HepG2 (cell line): ENCODE results near the gene IRF7. TPM values are rescaled to one million over a fixed set of nuclear protein-coding genes. Genes with fewer than 3 reads are reported as not detected.

Experiments
- AGO1 ChIP-seq: fragments of 200-400 bp; formaldehyde crosslinking; IDR thresholded peaks from 2 replicates; pipeline ENCODE4 v1.6.1; 2017; ENCODE audit warnings: mild to moderate bottlenecking, low read depth, low read length, moderate library complexity; ENCODE audit not compliant: poor library complexity, severe bottlenecking
- CTCF ChIP-seq: sonication (generic); formaldehyde crosslinking; IDR thresholded peaks from 2 replicates; pipeline ENCODE4 v1.5.0; 2020; ENCODE audit warnings: mild to moderate bottlenecking, missing genetic modification reagents, moderate library complexity
- EEA1 ChIP-seq: sonication (generic); formaldehyde crosslinking; IDR thresholded peaks from 2 replicates; pipeline ENCODE4 v1.5.1; 2020; ENCODE audit warnings: mild to moderate bottlenecking, missing genetic modification reagents, borderline replicate concordance
- HOXA3 ChIP-seq: sonication (generic); formaldehyde crosslinking; IDR thresholded peaks from 2 replicates; pipeline ENCODE4 v1.5.0; 2020; ENCODE audit warnings: missing genetic modification reagents
- KAT8 ChIP-seq: IDR thresholded peaks from 2 replicates; pipeline ENCODE4 v1.6.1; 2016; ENCODE audit warnings: missing genetic modification reagents, missing compliant biosample characterization
- MAFK ChIP-seq, 2 experiments: IDR thresholded peaks in 1 of 2; conservative IDR thresholded peaks in 1 of 2; 2 replicates each; pipeline ENCODE4 v1.6.1; 2011; ENCODE audit warnings: improper control_type of control experiment in 2 of 2, low read length in 2 of 2
- SAP130 ChIP-seq: IDR thresholded peaks from 2 replicates; pipeline ENCODE4 v1.6.1; 2016; ENCODE audit warnings: low read depth
- STAG1 ChIP-seq: sonication (generic); formaldehyde crosslinking; IDR thresholded peaks from 2 replicates; pipeline ENCODE4 v1.4.0; 2020; ENCODE audit warnings: missing genetic modification reagents
- TFE3 ChIP-seq: IDR thresholded peaks from 2 replicates; pipeline ENCODE4 v1.6.1; 2016
- ZBED4 ChIP-seq: sonication (generic); formaldehyde crosslinking; IDR thresholded peaks from 2 replicates; pipeline ENCODE4 v1.4.0; 2020; ENCODE audit warnings: missing genetic modification reagents, borderline replicate concordance
- ZFY ChIP-seq: sonication (generic); formaldehyde crosslinking; IDR thresholded peaks from 2 replicates; pipeline ENCODE4 v1.4.0; 2020; ENCODE audit warnings: missing genetic modification reagents
- ZNF124 ChIP-seq: sonication (generic); formaldehyde crosslinking; IDR thresholded peaks from 2 replicates; pipeline ENCODE4 v1.4.0; 2020; ENCODE audit warnings: missing genetic modification reagents
- ZNF414 ChIP-seq: sonication (generic); formaldehyde crosslinking; IDR thresholded peaks from 2 replicates; pipeline ENCODE4 v1.5.0; 2020; ENCODE audit warnings: missing genetic modification reagents
- ZNF570 ChIP-seq: sonication (generic); formaldehyde crosslinking; IDR thresholded peaks from 2 replicates; pipeline ENCODE4 v1.4.0; 2020; ENCODE audit warnings: mild to moderate bottlenecking, missing genetic modification reagents, borderline replicate concordance
- ZNF574 ChIP-seq: sonication (generic); formaldehyde crosslinking; IDR thresholded peaks from 2 replicates; pipeline ENCODE4 v1.4.0; 2020; ENCODE audit warnings: missing genetic modification reagents
- ZNF598 ChIP-seq: sonication (generic); formaldehyde crosslinking; IDR thresholded peaks from 2 replicates; pipeline ENCODE4 v1.5.1; 2020; ENCODE audit warnings: mild to moderate bottlenecking, missing genetic modification reagents, borderline replicate concordance
- ZNF660 ChIP-seq: sonication (generic); formaldehyde crosslinking; IDR thresholded peaks from 2 replicates; pipeline ENCODE4 v1.5.1; 2020; ENCODE audit warnings: mild to moderate bottlenecking, low read depth, missing genetic modification reagents, borderline replicate concordance
- ZNF724P ChIP-seq: sonication (generic); formaldehyde crosslinking; IDR thresholded peaks from 2 replicates; pipeline ENCODE4 v1.8.0; 2022; ENCODE audit warnings: missing genetic modification reagents, borderline replicate concordance
- polyA plus RNA-seq, 8 experiments: library from polyadenylated mRNA; depleted of rRNA in 3 of 8; stranded (reverse) in 7 of 8; unstranded in 1 of 8; fragments of >200 nt; fragmentation: Illumina TruSeq in 4 of 8; extraction: Trizol in 4 of 8; gene quantifications; 2 replicates each; pipeline versions ENCODE4 v1.2.1 to v1.2.3, GENCODE V29; 2011 to 2016; ENCODE audit warnings: low read depth in 4 of 8, missing spikeins in 1 of 8, mixed read lengths in 1 of 8; ENCODE audit not compliant: insufficient read depth in 1 of 8
- total RNA-seq, 5 experiments: library from RNA; depleted of rRNA; stranded (reverse); fragments of >200 nt; fragmentation: Illumina TruSeq; extraction: Trizol; gene quantifications; 2 replicates each; pipeline ENCODE4 v1.2.3, GENCODE V29; 2016; ENCODE audit warnings: low read depth in 1 of 5

IRF7 gene
- total and polyA plus RNA-seq, 2 of the 13 experiments (the other 11 are each of a cell fraction or from before 2014, with no cell fraction given): not detected

- TF ChIP-seq STAG1 (no peak), SAP130 (CRISPR knock-in tag) (peak; percentile 54), AGO1 (peak; percentile 47), ZBED4 (CRISPR knock-in tag) (no peak), ZNF124 (CRISPR knock-in tag) (no peak), ZNF574 (no peak), CTCF (CRISPR knock-in tag) (peak; percentile 53), TFE3 (CRISPR knock-in tag) (no peak; the same call in 1 of the 2 replicates), EEA1 (no peak), HOXA3 (CRISPR knock-in tag) (no peak), ZNF660 (no peak), ZNF570 (CRISPR knock-in tag) (no peak), ZNF598 (CRISPR knock-in tag) (peak; percentile 57; the same call in 1 of the 2 replicates), KAT8 (CRISPR knock-in tag) (no peak), MAFK (conservative IDR thresholded peaks at IDR 0.05 in 1 of 2, IDR thresholded peaks at IDR 0.05 in 1 of 2; ENCODE audit: low read length in 2 of 2) (no peak), ZFY (peak; percentile 17; the same call in 1 of the 2 replicates), ZNF724P (no peak), ZNF414 (CRISPR knock-in tag) (peak; percentile 61; the same call in 1 of the 2 replicates)
Measured at GRCh38 chr11:565921-566509, 49.7 kb downstream of the IRF7 start (continued).
